Mesodermal cell (in vitro differentiated cells): ENCODE results near the gene BSDC1.
A peak's percentile ranks its signal among the peaks of the same experiment; 100 is the strongest.

Source experiments
- H3K27ac ChIP-seq: 2 replicates; pipeline ENCODE4 v1.7.0; 2013; ENCODE audit warnings: mild to moderate bottlenecking, low read depth, low read length, moderate library complexity; ENCODE audit not compliant: severe bottlenecking
- H3K36me3 ChIP-seq: 2 replicates; pipeline ENCODE4 v1.7.1; 2013; ENCODE audit warnings: mild to moderate bottlenecking, low read length, moderate library complexity; ENCODE audit not compliant: control insufficient read depth, insufficient read depth
- H3K4me1 ChIP-seq: one replicate; pipeline ENCODE4 v1.7.1; 2013; ENCODE audit warnings: mild to moderate bottlenecking, low read length; ENCODE audit not compliant: insufficient read depth, control insufficient read depth, poor library complexity, severe bottlenecking
- H3K4me3 ChIP-seq: 2 replicates; pipeline ENCODE4 v1.7.0; 2013; ENCODE audit warnings: low read length, control low read depth, mild to moderate bottlenecking; ENCODE audit not compliant: insufficient read depth, poor library complexity, severe bottlenecking; ENCODE audit errors: extremely low read depth
- H3K9me3 ChIP-seq: 2 replicates; pipeline ENCODE4 v1.7.1; 2013; ENCODE audit warnings: mild to moderate bottlenecking, low read length, moderate library complexity; ENCODE audit not compliant: control insufficient read depth
- WGBS, 2 experiments: methylation state at CpG; one replicate each; pipeline ENCODE4 v1.1.5; 2013; ENCODE audit warnings: missing lambda C conversion rate in 2 of 2; ENCODE audit not compliant: insufficient coverage in 2 of 2; 5-methylcytosine and 5-hydroxymethylcytosine counted together

BSDC1 gene

GRCh38 chr1:32393832-32394140, 455 bp downstream of the BSDC1 start:
- WGBS, 2 experiments = 4 to 5% methylated on average over 14 of the region's 15 CpGs

GRCh38 chr1:32393136-32393535, 1.1 kb downstream of the BSDC1 start:
- 100% methylated on average over 1 of the region's 1 CpG for WGBS, 2 experiments
- Histone ChIP-seq H3K9me3 (peaks cover 5% of the 10 kb centered on the region), H3K4me1 (peaks cover 15% of the 10 kb centered on the region), H3K36me3 (peaks cover 55% of the 10 kb centered on the region), H3K4me3 (peak overlapping the region; percentile 98), H3K27ac (peak overlapping the region; percentile 99)

More at GRCh38 chr1:32393832-32394140, 455 bp downstream of the BSDC1 start:
- peak overlapping the region; percentile 99 for H3K27ac ChIP-seq
- H3K9me3 ChIP-seq = peaks cover 5% of the 10 kb centered on the region
- H3K36me3 ChIP-seq = peaks cover 48% of the 10 kb centered on the region
- peak overlapping the region; percentile 98 for H3K4me3 ChIP-seq
- H3K4me1 ChIP-seq = peaks cover 15% of the 10 kb centered on the region

GRCh38 chr1:32392325-32392724, 1.9 kb downstream of the BSDC1 start:
- peaks cover 63% of the 10 kb centered on the region for H3K36me3 ChIP-seq
- WGBS, 2 experiments = 83 to 100% methylated on average over 1 to 2 of the region's 3 CpGs
- H3K9me3 ChIP-seq = peaks cover 5% of the 10 kb centered on the region
- H3K4me3 ChIP-seq = no peak overlapping the region
- peaks cover 15% of the 10 kb centered on the region for H3K4me1 ChIP-seq
- no peak overlapping the region for H3K27ac ChIP-seq

- Histone ChIP-seq H3K4me1 (peaks cover 15% of the 10 kb centered on the region), H3K36me3 (peaks cover 71% of the 10 kb centered on the region), H3K27ac (no peak overlapping the region), H3K9me3 (no peaks in the 10 kb centered on the region), H3K4me3 (no peak overlapping the region)
- 91 to 98% methylated on average over 5 to 6 of the region's 8 CpGs for WGBS, 2 experiments
Observed at GRCh38 chr1:32390904-32391870, 3.1 kb downstream of the BSDC1 start.

- H3K27ac ChIP-seq = no peak overlapping the region
- H3K36me3 ChIP-seq = peaks cover 92% of the 10 kb centered on the region
- peaks cover 15% of the 10 kb centered on the region for H3K4me1 ChIP-seq
- 83 to 93% methylated on average over 3 of the region's 6 CpGs for WGBS, 2 experiments
- no peak overlapping the region for H3K4me3 ChIP-seq
- no peaks in the 10 kb centered on the region for H3K9me3 ChIP-seq
Observed at GRCh38 chr1:32388641-32389040, 5.6 kb downstream of the BSDC1 start.

GRCh38 chr1:32386676-32387392, 7.4 kb downstream of the BSDC1 start:
- WGBS, 2 experiments = 98 to 99% methylated on average over 7 to 9 of the region's 13 CpGs
- Histone ChIP-seq H3K9me3 (no peaks in the 10 kb centered on the region), H3K27ac (no peak overlapping the region), H3K36me3 (peaks cover 92% of the 10 kb centered on the region), H3K4me1 (no peaks in the 10 kb centered on the region), H3K4me3 (no peak overlapping the region)

- WGBS, 2 experiments = 90 to 94% methylated on average over 8 to 9 of the region's 9 CpGs
- Histone ChIP-seq H3K36me3 (peaks cover 99% of the 10 kb centered on the region), H3K9me3 (no peaks in the 10 kb centered on the region), H3K4me1 (no peaks in the 10 kb centered on the region), H3K4me3 (no peak overlapping the region), H3K27ac (no peak overlapping the region)
Observed at GRCh38 chr1:32380057-32380456, 14.2 kb downstream of the BSDC1 start.

GRCh38 chr1:32377541-32378220, 16.6 kb downstream of the BSDC1 start:
- peaks cover 100% of the 10 kb centered on the region for H3K36me3 ChIP-seq
- 97 to 99% methylated on average over 6 to 11 of the region's 12 CpGs for WGBS, 2 experiments
- no peaks in the 10 kb centered on the region for H3K4me1 ChIP-seq
- no peaks in the 10 kb centered on the region for H3K9me3 ChIP-seq
- no peak overlapping the region for H3K27ac ChIP-seq
- no peak overlapping the region for H3K4me3 ChIP-seq

GRCh38 chr1:32376199-32376598, 18.0 kb downstream of the BSDC1 start:
- WGBS, 2 experiments = 97 to 100% methylated on average over 5 to 8 of the region's 11 CpGs
- Histone ChIP-seq H3K36me3 (peaks cover 99% of the 10 kb centered on the region), H3K4me3 (no peak overlapping the region), H3K27ac (no peak overlapping the region), H3K9me3 (no peaks in the 10 kb centered on the region), H3K4me1 (no peaks in the 10 kb centered on the region)

- H3K4me3 ChIP-seq = no peak overlapping the region
- H3K9me3 ChIP-seq = no peaks in the 10 kb centered on the region
- H3K4me1 ChIP-seq = no peaks in the 10 kb centered on the region
- H3K36me3 ChIP-seq = peaks cover 94% of the 10 kb centered on the region
- no peak overlapping the region for H3K27ac ChIP-seq
- 100% methylated on average over 1 of the region's 1 CpG; no CpG with 5 or more reads in 1 of the 2 experiments for WGBS, 2 experiments
Observed at GRCh38 chr1:32373996-32374592, 20.1 kb downstream of the BSDC1 start.
